GM18526 (cell line): ENCODE data around the gene STX10.

Experiments
- POLR2A ChIP-seq: IDR thresholded peaks from 3 replicates; pipeline ENCODE4 v1.6.1; 2011; ENCODE audit not compliant: insufficient read length; ENCODE audit errors: extremely low read depth

Gene STX10

GRCh38 chr19:13116282-13117175 is 33.6 kb downstream of the STX10 start, which contains the start of gene TRMT1:
TRMT1 (minus strand) TSS chr19:13116740; CDS start chr19:13116399, 341 bp downstream.
- peak; percentile 13 for TF ChIP-seq POLR2A

DNA sequence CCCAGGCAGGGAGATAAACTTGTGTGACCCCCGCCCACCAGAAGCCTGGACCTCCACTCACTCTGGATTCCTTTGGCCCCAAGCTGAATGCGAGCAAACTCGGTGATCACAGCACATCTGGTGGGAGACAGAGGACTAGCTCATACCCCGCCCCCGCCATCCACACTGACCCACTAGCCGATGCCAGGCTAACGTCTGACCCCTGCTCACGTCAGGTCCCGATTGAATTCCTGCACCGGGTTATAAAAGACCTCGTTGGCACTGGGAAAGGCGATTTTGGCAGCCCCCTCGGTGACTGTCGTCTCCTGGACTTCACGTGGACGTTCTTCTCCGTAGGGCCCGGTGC is 34.3 kb downstream of the STX10 start:
- TF ChIP-seq POLR2A: no peak

- no peak for TF ChIP-seq POLR2A
These were observed 37.6 kb downstream of the STX10 start for GRCh38 chr19:13112555-13112954.

DNA sequence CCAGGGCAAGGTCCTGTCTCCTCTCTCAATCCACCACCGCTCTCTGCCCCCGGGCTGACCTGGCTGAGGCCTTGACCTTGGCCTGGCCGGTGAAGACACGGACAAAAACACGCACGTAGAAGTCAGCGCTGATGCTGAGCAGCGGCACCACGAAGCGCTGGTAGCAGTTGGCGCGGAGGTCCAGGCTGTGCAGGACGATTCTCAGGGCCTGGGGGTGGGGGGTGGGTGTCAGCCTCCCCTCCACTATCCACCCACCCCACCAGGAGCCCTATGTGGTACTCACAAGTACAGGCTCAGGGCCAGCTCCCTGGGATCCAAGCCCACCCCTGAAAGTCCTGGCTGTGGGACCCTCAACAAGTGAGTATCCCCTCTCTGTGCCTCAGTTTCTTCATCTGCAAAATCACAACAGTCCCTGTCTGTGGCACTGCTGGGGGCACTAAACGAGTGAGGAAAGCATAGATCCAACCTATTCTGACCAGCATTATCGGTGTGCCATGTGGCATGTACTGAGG is 40.0 kb downstream of the STX10 start:
- TF ChIP-seq POLR2A: no peak

- no peak for TF ChIP-seq POLR2A
These were observed 40.6 kb downstream of the STX10 start for GRCh38 chr19:13109361-13110098.

DNA sequence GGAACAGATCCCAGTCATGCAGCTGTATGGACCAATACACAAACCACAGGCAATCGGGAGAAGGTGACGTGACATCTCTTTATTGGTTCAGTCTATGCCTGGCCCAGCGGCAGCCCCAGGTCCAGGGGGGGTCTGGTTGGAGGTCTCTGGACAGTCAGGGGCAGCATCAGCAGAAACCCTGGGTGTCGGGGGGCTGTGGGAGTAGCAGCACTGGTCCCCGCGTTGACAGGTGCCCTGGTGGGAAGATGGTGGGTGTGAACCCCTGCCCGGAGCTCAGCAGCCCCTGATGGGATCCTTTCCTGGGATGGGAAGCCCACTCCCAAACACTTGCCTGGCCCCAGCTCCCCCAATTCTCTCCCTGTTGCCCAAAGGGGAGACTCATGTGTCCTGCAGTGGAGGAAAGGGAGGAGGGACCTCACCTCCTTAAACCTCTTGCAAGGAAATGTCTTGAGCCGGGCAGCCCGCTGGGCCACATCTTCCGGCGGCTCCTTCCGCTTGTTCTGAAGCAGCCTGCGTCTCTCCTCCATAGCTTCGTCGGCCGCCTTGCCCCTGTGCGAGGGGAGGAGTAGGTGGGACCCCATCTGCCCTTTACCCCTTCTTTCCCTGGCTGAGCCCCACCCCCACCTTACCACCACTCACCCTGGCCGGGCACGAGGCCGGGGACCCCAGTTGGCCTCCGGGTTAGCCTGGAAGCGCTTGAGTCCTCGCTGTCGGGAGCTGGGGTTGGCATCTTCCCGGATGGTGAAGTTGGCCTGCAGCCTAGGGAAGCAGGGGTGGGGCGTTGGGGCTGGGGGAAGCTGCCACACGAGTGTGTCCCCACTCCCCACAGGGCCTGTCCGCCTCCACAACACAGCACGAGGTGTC is 45.1 kb downstream of the STX10 start:
- no peak for TF ChIP-seq POLR2A

GRCh38 chr19:13104360-13104847 is 45.8 kb downstream of the STX10 start:
- no peak for TF ChIP-seq POLR2A

DNA sequence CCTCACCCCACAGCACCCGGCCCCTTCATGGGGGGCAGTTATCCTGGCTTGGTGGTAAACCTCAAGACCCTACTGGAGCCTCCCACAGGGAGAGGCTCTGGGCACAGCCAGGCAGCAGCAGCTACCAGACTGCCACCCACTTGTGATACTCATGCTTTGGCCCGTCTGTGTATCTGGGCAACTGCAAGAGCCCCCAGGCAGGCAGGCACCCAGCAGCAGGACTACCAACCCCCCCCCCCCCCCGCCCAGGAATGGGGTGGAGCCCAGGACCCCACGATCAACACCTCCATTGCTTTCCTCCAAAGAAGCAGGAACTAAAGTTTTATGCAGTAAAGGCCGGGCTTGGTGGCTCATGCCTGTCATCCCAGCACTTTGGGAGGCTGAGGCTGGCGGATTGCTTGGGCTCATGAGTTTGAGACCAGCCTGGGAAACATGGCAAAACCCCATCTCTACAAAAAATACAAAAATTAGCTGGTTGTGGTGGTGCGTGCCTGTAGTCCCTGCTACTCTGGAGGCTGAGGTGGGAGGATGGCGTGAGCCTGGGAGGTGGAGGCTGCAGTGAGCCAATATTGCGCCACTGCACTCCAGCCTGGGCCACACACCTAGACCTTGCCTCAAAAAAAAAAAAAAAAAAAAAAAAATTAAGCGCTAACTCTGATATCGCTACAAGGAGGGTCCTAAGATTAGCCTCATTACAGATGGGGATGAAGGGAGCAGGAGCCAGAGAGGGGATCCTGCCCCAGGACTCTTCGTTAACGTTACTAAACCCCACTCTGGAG is 46.4 kb downstream of the STX10 start:
- no peak for TF ChIP-seq POLR2A

- peak; percentile 66 for TF ChIP-seq POLR2A
These were observed 47.3 kb downstream of the STX10 start, which contains the start of gene LYL1 for GRCh38 chr19:13102666-13103580. LYL1 (minus strand) TSS chr19:13102858; CDS start chr19:13101171, 1,687 bp downstream.

GRCh38 chr19:13102416-13102665 is 47.8 kb downstream of the STX10 start:
- TF ChIP-seq POLR2A: no peak

DNA sequence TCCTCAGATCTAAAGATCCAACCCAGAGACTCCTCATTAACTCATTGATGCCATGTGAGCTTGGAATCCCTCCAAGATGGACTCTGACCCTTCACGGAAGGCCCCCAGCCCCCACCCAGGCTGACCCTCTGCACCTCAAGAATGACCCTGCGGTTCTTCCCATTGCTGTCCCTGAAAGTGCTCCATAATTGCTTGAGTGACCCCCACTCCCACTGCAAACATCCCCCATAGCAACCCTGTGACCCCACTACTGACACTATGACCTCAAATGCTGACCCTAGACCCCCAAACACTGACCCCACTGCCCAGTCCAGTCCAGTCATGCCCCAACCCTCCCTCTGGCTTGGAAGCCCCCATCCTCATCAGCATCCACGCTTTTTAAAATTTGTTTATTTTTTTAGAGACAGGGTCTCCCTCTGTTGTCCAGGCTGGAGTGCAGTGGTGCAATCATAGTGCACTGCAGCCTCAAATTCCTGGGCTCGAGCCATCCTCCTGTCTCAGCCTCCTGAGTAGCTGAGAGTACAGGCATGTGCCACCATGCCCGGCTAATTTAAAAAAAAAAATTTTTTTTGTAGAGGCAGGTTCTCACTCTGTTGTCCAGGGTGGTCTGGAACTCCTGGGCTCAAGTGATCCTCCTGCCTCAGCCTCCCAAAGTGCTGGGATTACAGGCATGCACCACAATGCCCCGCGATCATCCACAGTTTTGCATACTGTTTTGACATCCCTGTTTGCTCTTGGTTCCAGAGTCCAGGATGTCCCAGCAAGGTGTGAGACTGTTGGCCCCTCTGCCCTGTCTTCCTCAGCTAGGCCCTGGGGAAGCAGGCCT is 48.4 kb downstream of the STX10 start:
- TF ChIP-seq POLR2A: no peak

DNA sequence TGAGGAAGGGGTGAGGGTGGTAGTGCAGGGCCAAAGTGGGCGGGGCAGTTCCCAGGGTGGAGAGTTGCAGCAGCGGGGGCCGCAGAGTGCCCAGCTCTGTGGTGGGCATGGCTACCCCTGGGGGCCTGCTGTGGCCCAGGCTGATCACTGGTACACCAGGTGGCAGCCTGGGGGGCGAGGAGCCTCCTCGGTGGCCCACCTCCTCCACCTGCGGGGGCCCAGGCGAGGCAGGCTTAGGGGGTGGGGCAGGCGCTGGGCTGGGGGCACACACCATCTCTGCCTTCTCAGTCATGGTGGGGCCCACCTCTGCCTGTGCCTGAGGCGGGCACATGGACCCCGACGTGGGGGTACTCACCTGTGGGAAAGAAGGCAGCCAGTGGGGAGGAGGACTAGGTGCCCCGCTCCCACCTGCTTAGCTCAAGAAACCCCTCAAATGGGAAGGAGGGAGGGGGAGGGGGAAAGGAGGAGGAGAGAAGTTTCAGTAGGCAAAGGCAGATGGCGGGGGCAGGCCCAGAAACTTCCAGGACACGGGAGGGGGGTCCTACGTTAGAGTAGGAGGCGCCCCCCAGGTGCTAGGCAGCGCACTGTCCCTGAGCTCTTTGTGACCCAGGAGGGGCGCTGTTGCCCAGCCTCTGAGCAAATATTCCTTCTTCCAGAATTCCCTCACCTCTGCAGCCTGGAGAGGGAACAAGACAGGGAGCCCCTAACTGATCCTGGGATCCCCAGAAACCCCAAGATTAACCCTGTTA is 49.2 kb downstream of the STX10 start:
- no peak for TF ChIP-seq POLR2A
